Dermis microvascular lymphatic vessel endothelial cell (primary cell): ENCODE results near the gene GPA33. TPM values are rescaled to one million over a fixed set of nuclear protein-coding genes. Genes with fewer than 3 reads are reported as not detected.

Source experiments
- total RNA-seq: library from RNA; depleted of rRNA; stranded (reverse); fragments of >200 nt; gene quantifications from 2 replicates; pipeline ENCODE4 v1.2.1, GENCODE V29; 2014

The GPA33 gene
- total RNA-seq, 1 donor from 2014 or later: not detected

Other genes starting within 250 kb of the GPA33 start
- gene TADA1, start 214.1 kb downstream of the GPA33 start, total RNA-seq: 8.3 and 10.1 TPM in 2 replicates
- gene ILDR2, start 114.8 kb downstream of the GPA33 start, total RNA-seq: under 0.01 TPM in 1 of 2 replicates, not detected in the other
- gene MAEL, start 101.1 kb downstream of the GPA33 start, total RNA-seq: under 0.01 TPM in 1 of 2 replicates, not detected in the other
- gene STYXL2, start 3.7 kb upstream of the GPA33 start, total RNA-seq: not detected in 2 replicates
- gene POU2F1, start 130.5 kb upstream of the GPA33 start, total RNA-seq: 4.2 and 4.8 TPM in 2 replicates